ENCODE results near the gene GSTP1.
"Not testable (repeated sequence)": the region's sequence is repeated elsewhere in the genome, so short reads cannot be mapped to it uniquely, and the experiment has no call there.

DNA sequence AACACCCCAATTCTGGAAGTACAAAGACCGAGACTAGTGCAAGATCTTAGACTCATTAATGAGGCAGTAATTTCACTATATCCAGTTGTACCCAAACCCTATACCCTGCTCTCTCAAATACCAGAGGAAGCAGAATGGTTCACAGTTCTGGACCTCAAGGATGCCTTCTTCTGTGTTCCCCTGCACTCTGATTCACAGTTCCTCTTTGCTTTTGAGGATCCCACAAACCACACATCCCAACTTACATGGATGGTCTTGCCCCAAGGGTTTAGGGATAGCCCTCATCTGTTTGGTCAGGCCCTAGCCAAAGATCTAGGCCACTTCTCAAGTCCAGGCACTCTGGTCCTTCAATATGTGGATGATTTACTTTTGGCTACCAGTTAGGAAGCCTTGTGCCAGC is 40.2 kb downstream of the GSTP1 start:
- TF ChIP-seq, protein P1, sequence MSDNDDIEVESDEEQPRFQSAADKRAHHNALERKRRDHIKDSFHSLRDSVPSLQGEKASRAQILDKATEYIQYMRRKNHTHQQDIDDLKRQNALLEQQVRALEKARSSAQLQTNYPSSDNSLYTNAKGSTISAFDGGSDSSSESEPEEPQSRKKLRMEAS (IDR thresholded peaks at IDR 0.05): not testable (repeated sequence)
- TF ChIP-seq, protein P2, sequence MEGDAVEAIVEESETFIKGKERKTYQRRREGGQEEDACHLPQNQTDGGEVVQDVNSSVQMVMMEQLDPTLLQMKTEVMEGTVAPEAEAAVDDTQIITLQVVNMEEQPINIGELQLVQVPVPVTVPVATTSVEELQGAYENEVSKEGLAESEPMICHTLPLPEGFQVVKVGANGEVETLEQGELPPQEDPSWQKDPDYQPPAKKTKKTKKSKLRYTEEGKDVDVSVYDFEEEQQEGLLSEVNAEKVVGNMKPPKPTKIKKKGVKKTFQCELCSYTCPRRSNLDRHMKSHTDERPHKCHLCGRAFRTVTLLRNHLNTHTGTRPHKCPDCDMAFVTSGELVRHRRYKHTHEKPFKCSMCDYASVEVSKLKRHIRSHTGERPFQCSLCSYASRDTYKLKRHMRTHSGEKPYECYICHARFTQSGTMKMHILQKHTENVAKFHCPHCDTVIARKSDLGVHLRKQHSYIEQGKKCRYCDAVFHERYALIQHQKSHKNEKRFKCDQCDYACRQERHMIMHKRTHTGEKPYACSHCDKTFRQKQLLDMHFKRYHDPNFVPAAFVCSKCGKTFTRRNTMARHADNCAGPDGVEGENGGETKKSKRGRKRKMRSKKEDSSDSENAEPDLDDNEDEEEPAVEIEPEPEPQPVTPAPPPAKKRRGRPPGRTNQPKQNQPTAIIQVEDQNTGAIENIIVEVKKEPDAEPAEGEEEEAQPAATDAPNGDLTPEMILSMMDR (IDR thresholded peaks at IDR 0.05 in 2 of 3, conservative IDR thresholded peaks at IDR 0.05 in 1 of 3; ENCODE audit: borderline replicate concordance in 1 of 3, insufficient read depth in 1 of 3, low read depth in 2 of 3, low read length in 2 of 3): not testable (repeated sequence)
- not testable (repeated sequence) for TF ChIP-seq POLR2AphosphoS5 (IDR thresholded peaks at IDR 0.05; ENCODE audit: low read depth, low read length); POLR2A (IDR thresholded peaks at IDR 0.05; ENCODE audit: borderline replicate concordance, extremely low read depth, insufficient read depth, insufficient read length)

All from HCT116 (cell line).